ENCODE results near the gene LETM1.

DNA sequence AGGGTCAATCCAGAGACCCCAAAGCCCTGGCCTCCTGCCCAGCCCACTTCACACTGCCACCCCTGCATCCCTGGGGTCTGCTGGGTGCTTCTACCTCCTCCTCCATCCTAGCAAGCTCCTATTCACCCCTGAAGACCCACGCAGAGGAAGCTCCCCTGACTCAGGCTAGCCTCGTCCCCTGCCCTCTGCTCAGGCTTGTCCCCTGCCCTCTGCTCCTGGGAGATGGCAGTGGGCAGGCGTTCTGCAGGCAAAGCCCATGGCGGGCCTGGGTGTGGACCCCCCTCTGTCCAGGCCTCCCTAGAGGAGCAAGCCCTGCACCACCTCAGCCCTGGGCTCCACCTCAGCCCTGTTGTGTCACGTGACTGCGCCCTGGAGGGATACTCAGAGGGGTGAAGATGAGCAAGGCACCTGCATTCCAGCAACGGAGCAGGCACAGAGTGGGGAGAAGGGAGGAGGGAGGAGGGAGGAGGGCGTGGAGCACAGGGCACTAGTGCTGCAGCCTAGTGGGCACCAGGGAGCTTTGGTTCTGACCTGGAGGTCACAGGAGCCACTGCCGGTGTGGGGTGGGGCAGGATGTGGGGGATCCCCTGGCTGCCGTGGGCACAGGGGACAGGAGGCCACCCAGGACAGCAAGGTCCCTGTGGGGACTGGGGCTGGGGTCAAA, 90.4 kb downstream of the LETM1 start:
- TF ChIP-seq, protein P1, sequence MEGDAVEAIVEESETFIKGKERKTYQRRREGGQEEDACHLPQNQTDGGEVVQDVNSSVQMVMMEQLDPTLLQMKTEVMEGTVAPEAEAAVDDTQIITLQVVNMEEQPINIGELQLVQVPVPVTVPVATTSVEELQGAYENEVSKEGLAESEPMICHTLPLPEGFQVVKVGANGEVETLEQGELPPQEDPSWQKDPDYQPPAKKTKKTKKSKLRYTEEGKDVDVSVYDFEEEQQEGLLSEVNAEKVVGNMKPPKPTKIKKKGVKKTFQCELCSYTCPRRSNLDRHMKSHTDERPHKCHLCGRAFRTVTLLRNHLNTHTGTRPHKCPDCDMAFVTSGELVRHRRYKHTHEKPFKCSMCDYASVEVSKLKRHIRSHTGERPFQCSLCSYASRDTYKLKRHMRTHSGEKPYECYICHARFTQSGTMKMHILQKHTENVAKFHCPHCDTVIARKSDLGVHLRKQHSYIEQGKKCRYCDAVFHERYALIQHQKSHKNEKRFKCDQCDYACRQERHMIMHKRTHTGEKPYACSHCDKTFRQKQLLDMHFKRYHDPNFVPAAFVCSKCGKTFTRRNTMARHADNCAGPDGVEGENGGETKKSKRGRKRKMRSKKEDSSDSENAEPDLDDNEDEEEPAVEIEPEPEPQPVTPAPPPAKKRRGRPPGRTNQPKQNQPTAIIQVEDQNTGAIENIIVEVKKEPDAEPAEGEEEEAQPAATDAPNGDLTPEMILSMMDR (IDR thresholded peaks at IDR 0.05) = no peak
- no peak for TF ChIP-seq EZH2 (IDR thresholded peaks at IDR 0.05; ENCODE audit: borderline replicate concordance, insufficient read depth, low read depth, low read length, poor library complexity, severe bottlenecking)
